ENCODE data around the gene PAM.
"Not testable (repeated sequence)": the region's sequence is repeated elsewhere in the genome, so short reads cannot be mapped to it uniquely, and the experiment has no call there.

The PAM gene

GRCh38 chr5:102754767-102755431 lies at the start of gene PAM:
PAM (plus strand) TSS chr5:102755305; CDS start chr5:102866196, 110,891 bp downstream.
- peak; percentile 73 to 79 for DNase-seq

- DNase-seq: no peak
Measured at GRCh38 chr5:102711525-102712385, 43.4 kb upstream of the PAM start.

DNA sequence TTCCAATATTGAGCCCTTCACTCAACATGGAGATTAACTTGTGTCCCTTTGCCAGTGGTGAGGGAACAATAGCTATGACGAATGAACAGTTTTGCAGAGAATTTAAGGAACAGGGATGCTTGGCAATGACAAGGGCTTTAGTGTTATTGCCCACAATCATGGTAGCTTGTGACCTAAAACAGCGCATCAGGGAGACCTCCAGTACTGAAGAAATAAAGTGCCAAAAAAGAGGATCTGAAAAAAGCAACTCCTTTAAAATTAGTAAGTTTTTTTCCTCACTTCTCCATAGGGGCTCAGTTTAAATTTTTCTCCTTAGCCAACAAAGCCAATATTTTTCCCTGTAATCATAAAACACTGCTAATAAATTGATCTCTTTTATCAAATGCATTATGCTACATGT lies 41.8 kb upstream of the PAM start:
- no peak for DNase-seq

GRCh38 chr5:102713682-102714231 lies 41.3 kb upstream of the PAM start:
- DNase-seq: no peak

DNA sequence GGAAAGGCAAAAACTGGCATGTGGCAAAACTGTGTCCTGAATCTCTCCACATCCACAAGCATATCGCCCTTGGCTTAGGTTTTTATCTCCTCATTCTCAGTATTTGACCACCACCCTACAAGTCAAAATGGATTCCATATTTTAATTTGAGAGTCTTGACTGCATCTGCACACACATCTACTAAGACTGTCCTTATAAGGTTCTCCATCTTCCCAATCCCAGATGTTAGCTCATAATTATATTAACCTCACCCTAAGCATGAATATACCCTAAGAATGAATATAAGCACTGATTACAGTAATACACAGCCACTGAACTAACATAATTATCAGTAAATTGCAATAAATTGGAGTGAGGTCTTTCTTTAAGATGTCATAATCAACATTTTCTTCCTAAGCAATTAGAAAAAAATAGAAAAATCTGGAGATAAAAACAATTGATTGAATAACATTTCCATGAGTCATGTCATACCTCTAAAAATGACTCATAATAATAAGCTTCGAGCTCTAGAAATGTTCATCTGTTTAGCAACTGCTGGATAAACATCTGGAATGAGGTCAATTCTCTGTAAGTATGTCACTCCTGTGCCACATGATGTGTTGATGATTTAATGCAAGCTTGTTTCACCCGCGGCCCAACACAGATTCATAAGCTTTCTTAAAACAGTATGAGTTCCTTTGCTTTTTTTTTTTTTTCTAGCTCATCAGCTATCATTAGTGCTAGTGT lies 39.9 kb upstream of the PAM start:
- DNase-seq: no peak

DNA sequence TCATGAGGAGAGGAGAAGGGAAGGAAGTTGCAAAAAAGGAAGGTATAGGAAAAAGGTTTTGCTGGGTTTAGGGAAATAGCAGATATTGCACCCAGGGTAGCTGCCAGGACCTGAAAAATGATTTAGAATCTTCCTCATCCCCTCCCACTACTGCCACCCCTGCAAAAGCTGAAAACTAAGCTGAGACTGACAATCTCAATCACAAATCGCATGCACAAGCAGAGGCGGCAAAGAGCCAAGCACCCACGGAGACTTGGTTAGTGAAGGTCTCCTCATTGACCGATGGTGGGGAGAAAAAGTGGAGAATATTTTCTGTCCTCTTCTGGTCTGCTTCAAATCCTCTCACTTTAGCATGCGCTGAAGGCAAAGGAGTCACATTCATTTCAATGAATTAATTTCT lies 39.1 kb upstream of the PAM start:
- no peak for DNase-seq

DNA sequence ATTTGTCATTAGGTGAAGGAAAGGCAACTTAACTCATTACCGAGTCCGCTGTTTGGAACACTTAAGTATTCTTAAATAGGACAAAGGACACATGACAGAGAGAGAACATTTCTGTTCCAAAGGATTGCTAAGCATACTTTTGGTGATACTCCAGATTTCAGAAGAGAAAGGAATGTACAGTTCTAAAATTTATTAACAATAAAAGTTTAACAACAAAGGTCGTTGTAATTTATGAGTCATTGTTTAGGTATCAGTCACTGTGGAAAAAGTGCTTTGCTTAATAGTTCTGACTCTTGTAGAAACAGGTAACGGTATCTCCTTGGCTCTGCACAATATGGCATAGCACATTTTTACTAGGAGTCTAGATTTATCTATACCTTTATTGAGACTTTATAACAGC lies 36.3 kb upstream of the PAM start:
- DNase-seq: no peak

DNA sequence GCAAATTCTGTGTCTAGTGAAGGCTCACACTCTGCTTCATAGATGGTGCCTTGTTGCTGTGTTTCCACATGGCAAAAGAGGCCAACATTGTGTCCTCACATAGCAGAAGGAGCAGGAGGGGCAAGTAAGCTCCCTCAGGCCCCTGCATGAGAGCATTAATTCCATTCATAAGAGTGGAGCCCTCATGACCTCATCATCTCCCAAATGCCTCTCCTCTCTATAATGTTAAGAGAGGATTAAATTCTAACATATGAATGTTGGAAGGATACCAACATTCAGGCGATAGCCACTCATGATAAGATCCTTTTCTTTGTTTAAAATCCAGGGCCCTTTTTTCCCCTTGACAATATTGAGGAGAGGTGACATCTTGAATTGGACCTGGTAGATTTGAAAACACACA lies 35.2 kb upstream of the PAM start:
- DNase-seq: no peak

- DNase-seq: no peak
Measured at GRCh38 chr5:102720969-102721368, 34.1 kb upstream of the PAM start.

DNA sequence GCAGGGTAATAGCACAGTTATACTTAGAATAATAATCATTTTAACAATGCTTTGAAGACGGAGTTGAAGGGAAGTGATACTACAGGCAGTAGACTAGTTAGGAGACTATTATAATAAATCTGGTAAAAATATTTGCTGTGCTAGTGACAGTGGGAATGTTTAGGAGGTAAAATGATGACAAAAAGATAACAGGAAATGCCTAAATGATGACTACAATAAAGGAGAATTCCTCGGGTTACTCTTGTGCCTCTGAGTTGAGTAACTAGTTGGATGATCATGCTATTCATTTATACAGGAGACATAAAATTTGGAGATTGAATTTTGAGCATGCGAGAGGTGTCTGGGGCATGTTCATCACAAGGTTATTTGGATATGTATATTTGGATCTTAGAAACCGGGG lies 32.2 kb upstream of the PAM start:
- DNase-seq: no peak

DNA sequence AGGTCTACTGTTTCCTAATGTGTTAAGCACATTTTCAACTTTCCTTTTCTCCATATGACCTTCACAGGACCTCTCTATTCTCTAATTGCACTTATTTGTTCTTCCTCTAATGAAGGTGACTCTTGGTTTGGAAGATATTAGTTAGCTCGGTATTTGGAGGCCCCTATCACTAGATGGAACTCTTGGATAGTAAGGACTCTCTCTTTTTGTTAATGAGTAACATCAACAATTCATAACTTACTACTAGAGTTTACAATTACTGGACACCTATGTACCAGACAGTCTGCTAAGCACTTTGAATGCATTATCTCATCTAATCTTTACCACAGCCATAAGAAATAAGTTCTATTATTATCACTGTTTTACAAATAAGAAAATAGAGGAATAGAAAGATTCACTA lies 23.4 kb upstream of the PAM start:
- no peak for DNase-seq

GRCh38 chr5:102733534-102733933 lies 21.6 kb upstream of the PAM start:
- no peak for DNase-seq

GRCh38 chr5:102737161-102737560 lies 17.9 kb upstream of the PAM start:
- no peak for DNase-seq

- DNase-seq: no peak
Measured at GRCh38 chr5:102737805-102738469, 17.2 kb upstream of the PAM start.

- no peak for DNase-seq
Measured at GRCh38 chr5:102740515-102740914, 14.6 kb upstream of the PAM start.

DNA sequence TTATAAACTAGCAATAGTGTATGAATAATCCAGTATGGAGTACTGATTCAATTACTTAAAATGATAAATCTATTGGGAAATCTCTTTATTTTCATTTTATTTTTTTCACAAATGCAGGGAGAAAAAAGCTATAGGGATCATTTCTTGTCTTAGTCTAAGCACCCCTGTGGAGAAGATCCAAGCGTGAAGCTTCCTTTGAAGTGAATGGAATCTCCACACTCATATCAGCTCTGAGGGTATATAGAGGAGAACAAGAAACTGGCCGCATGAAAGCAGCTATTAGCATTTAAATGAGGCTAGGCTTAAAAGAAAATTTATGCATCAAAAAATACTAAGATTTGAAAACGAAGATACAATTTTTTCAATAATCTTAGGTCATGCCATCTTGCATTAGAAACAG lies 12.9 kb upstream of the PAM start:
- DNase-seq: no peak

DNA sequence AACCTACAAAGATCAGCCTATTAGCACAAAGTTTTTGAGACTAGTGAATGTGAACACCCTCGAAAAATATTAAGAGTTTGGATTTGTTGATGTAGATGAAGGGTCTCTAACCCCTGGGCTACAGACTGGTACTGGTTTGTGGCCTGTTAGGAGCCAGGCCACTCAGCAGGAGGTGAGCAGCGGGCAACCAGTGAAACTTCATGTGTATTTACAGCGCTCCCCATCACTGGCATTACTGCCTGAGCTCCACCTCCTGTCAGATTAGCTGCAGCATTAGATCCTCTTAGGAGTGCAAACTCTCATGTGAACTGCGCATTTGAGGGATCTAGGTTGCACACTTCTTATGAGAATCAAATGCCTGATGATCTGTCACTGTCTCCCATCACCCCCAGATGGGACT lies 11.2 kb upstream of the PAM start:
- DNase-seq: no peak

DNA sequence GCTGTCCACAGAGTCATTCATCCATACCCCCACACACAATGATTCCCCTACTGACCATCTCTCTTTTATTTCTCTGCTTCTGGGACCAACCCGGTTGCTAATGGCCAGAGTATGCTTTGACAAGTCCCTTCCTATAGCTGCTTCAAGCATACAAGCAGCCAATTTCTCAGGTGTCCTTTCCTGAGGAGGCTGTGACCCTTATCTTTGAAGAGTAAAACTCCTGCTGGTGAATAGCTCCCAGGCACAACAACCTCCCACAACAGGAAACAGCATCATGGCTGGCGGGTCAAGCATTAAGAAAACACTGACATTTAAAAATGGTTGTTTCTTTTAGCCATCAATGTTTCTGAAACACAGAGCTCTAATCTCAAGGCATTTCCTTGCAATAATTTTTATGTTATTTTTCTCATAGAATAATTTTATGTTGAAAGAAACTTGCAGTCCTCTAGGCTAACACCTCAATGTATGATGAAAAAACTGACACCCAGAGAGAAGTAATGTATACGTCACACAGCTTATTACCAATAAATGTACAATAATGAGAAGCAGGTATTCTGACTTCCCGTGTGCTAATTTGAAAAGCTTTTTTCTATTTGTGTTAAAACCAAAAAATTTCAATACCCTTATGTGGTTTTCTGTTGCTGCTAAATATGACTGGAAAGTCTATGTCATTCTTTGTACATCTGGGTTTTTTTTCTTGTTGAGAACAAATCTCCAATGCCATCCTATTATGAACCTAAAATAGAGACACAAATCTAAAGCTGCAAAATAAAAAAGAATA lies 7.5 kb upstream of the PAM start:
- DNase-seq: no peak

GRCh38 chr5:102749416-102750030 lies 5.6 kb upstream of the PAM start:
- DNase-seq: no peak

- no peak for DNase-seq
Measured at GRCh38 chr5:102750151-102750834, 4.8 kb upstream of the PAM start.

DNA sequence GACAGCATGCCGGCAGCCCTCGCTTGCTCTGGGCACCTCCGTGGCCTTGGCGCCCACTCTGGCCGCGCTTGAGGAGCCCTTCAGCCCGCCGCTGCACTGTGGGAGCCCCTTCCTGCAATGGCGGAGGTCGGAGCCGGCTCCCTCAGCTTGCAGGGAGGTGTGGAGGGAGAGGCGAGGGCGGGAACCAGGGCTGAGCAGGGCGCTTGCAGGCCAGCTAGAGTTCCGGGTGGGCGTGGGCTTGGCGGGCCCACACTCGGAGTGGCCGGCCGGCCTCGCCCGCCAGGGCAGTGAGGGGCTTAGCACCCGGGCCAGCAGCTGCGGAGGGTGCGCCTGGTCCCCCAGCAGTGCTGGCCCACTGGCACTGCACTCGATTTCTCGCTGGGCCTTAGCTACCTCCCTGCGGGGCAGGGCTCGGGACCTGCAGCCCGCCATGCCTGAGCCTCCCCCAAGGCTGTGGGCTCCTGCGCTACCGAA lies 3.2 kb upstream of the PAM start:
- DNase-seq: not testable (repeated sequence)
